K562 (cell line): ENCODE measurements around the gene POLR3GL. TPM values are rescaled to one million over a fixed set of nuclear protein-coding genes. Genes with fewer than 3 reads are reported as not detected.

Experiments
- BRD9 ChIP-seq: fragments of 450-650 bp; IDR thresholded peaks from 2 replicates; pipeline ENCODE4 v1.6.1; 2018; ENCODE audit warnings: low read depth; ENCODE audit not compliant: partially characterized antibody
- BRF2 ChIP-seq: IDR thresholded peaks from 3 replicates; pipeline ENCODE4 v1.6.1; 2011; ENCODE audit warnings: borderline replicate concordance, mild to moderate bottlenecking; ENCODE audit not compliant: insufficient read length, insufficient read depth
- CBX5 ChIP-seq: IDR thresholded peaks from 2 replicates; pipeline ENCODE4 v1.6.1; 2014; ENCODE audit warnings: low read depth, borderline replicate concordance
- CXXC5 ChIP-seq: fragments of 250-450 bp; sonication (Bioruptor Pico); IDR thresholded peaks from 2 replicates; pipeline ENCODE4 v1.8.0; 2022; ENCODE audit warnings: inconsistent platforms, mild to moderate bottlenecking, moderate library complexity
- MAZ ChIP-seq, 2 experiments: fragments of 450-650 bp in 1 of 2; sonication (generic) in 1 of 2; formaldehyde crosslinking; IDR thresholded peaks in 1 of 2; conservative IDR thresholded peaks in 1 of 2; 2 replicates each; pipeline versions ENCODE4 v1.4.0 to v1.5.0; 2020; ENCODE audit warnings: mild to moderate bottlenecking in 1 of 2, missing genetic modification reagents in 1 of 2
- NCOA6 ChIP-seq: fragments of 450-650 bp; IDR thresholded peaks from 2 replicates; pipeline ENCODE4 v1.6.1; 2017; ENCODE audit warnings: mild to moderate bottlenecking
- NFE2 ChIP-seq: IDR thresholded peaks from 2 replicates; pipeline ENCODE4 v1.6.1; 2014; ENCODE audit warnings: antibody characterized with exemption, low read depth
- OTX1 ChIP-seq: fragments of 450-650 bp; formaldehyde crosslinking; IDR thresholded peaks from 2 replicates; pipeline ENCODE4 v1.4.0; 2022; ENCODE audit warnings: mild to moderate bottlenecking
- SREBF2 ChIP-seq: sonication (generic); formaldehyde crosslinking; IDR thresholded peaks from 2 replicates; pipeline ENCODE4 v1.4.0; 2020; ENCODE audit warnings: mild to moderate bottlenecking, missing genetic modification reagents
- THAP12 ChIP-seq: fragments of 250-450 bp; sonication (Bioruptor Pico); IDR thresholded peaks from 2 replicates; pipeline ENCODE4 v1.9.0; 2021; ENCODE audit warnings: mild to moderate bottlenecking, inconsistent platforms
- XRCC4 ChIP-seq: IDR thresholded peaks from one replicate; pipeline ENCODE4 v1.6.1; 2011; ENCODE audit not compliant: insufficient read depth, insufficient read length; ENCODE audit errors: extremely low read depth
- ZBTB40 ChIP-seq, 2 experiments: fragments of 450-650 bp in 1 of 2; sonication (generic) in 1 of 2; formaldehyde crosslinking in 1 of 2; IDR thresholded peaks; 2 replicates each; pipeline versions ENCODE4 v1.7.1 to v1.9.0; 2016 to 2022; ENCODE audit warnings: inconsistent platforms in 1 of 2, mild to moderate bottlenecking in 1 of 2, missing genetic modification reagents in 1 of 2
- ZNF668 ChIP-seq: fragments of 250-450 bp; sonication (Bioruptor Pico); IDR thresholded peaks from 2 replicates; pipeline ENCODE4 v1.8.0; 2022; ENCODE audit warnings: mild to moderate bottlenecking, inconsistent platforms
- polyA plus RNA-seq, 8 experiments: library from polyadenylated mRNA; depleted of rRNA in 4 of 8; stranded (reverse) in 5 of 8; unstranded in 3 of 8; fragments of >200 nt; fragmentation: Nextera tagmentation in 2 of 8; fragmentation: Illumina TruSeq in 1 of 8; extraction: Ambion mirVana in 2 of 8; extraction: Trizol in 1 of 8; gene quantifications; 2 replicates each; pipeline versions ENCODE4 v1.2.1 to v1.2.3, GENCODE V29; 2011 to 2014; ENCODE audit warnings: inconsistent platforms in 1 of 8, missing spikeins in 1 of 8
- total RNA-seq, 7 experiments: library from RNA; depleted of rRNA in 6 of 7; stranded (reverse); fragments of >200 nt in 6 of 7; fragmentation: Illumina TruSeq in 2 of 7; extraction: Trizol in 2 of 7; gene quantifications; 2 replicates each; pipeline versions ENCODE4 v1.2.1 to v1.2.3, GENCODE V29; 2011 to 2021; ENCODE audit warnings: low replicate concordance in 1 of 7

Gene POLR3GL
- total and polyA plus RNA-seq, 9 of the 15 experiments (the other 6 are each of a cell fraction or from before 2014, with no cell fraction given) = 14.6 to 48.4 (median 38.2) TPM

DNA sequence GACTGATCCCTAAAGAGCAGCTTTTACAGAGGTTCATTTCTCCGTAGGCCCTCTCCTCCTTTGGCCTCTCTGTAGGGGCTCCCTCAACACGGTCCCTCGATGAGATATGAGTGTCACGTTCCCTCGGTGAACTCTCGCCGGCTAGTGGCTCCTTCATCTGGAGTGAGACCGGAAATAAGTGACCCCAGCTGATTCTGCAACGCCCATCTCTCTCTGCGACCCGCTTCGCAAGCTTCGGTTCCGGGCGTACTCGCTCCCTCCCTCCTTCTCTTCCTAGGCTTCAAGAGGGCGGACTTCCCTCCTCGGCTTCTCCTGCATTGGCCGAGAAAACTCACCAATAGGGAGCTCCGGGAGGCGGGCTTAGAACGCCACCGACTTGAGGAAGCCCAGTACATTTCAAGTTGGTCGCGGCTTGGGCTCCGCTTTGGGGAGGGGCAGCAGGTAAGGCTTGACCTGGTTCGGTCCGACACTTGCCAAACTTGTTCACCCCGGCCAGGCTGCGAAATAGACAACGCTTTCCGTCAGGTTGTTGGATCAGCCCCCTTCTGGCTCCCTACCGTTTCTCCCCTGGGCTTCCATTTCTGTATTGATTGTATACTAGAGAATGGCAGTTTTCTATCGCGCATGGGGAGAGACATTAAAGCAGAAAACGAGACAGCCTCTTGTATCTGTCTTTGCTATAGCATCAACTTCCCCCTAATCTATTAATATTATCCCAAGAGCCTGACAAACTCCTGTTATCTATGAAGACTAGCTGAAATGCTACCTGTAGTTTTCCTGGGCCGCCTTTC, at the start of gene POLR3GL, which contains the start of gene ANKRD34A (continued):
- TF ChIP-seq ZBTB40 (IDR thresholded peaks at IDR 0.05) (peak; percentile 70), ZBTB40 (CRISPR knock-in tag; IDR thresholded peaks at IDR 0.05) (peak; percentile 9; the same call in 1 of the 2 replicates), NCOA6 (no peak), THAP12 (CRISPR knock-in tag) (no peak), CXXC5 (CRISPR knock-in tag) (peak; percentile 72), ZNF668 (no peak), XRCC4 (no peak), OTX1 (CRISPR knock-in tag) (0 out of 2 replicates have a peak, but pooled peaks have one; percentile 38), BRF2 (no peak), NFE2 (no peak), MAZ (CRISPR knock-in tag; conservative IDR thresholded peaks at IDR 0.05 in 1 of 2, IDR thresholded peaks at IDR 0.05 in 1 of 2) (peak; percentile 56 to 83; a peak in 3 of 4 replicates), SREBF2 (CRISPR knock-in tag) (no peak), CBX5 (no peak), BRD9 (peak; percentile 27)
